ENCODE measurements around the gene WDR70.
"Not testable (repeated sequence)": the region's sequence is repeated elsewhere in the genome, so short reads cannot be mapped to it uniquely, and the experiment has no call there.

The WDR70 gene

DNA sequence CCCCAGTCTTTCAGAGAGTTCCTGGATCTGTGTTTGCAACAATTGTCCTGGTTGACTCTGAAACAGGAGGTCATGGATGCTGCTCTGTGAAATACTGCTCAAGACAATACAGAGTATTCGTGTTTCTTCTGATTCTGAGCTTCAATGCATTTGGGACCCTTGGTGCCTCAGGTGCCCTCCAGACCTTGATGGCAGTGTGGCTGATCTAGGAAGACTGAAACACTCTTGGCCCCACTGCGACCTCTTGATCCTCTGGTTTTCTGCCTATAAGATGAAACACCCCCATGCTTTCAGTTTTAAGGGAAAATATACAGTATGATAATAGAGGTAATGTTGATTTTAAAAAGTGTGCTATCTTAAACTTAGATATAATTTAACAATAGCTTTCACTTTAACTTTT lies 393.1 kb downstream of the WDR70 start:
- CTCF ChIA-PET: no interaction called here
- POLR2A ChIA-PET: no interaction called here
- no peak for DNase-seq (ENCODE audit: extremely low spot score)
- no peak for TF ChIP-seq FOXM1 (IDR thresholded peaks at IDR 0.05; ENCODE audit: borderline replicate concordance)
- TF ChIP-seq L3MBTL2 (conservative IDR thresholded peaks at IDR 0.05): no peak
- no peak for TF ChIP-seq FOXK2 (IDR thresholded peaks at IDR 0.05)
- TF ChIP-seq, protein P1, sequence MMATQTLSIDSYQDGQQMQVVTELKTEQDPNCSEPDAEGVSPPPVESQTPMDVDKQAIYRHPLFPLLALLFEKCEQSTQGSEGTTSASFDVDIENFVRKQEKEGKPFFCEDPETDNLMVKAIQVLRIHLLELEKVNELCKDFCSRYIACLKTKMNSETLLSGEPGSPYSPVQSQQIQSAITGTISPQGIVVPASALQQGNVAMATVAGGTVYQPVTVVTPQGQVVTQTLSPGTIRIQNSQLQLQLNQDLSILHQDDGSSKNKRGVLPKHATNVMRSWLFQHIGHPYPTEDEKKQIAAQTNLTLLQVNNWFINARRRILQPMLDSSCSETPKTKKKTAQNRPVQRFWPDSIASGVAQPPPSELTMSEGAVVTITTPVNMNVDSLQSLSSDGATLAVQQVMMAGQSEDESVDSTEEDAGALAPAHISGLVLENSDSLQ (IDR thresholded peaks at IDR 0.05): no peak
- no peak for TF ChIP-seq CTBP1 (IDR thresholded peaks at IDR 0.05; ENCODE audit: borderline replicate concordance)
- TF ChIP-seq ARNT (IDR thresholded peaks at IDR 0.05): no peak
- TF ChIP-seq BHLHE40 (IDR thresholded peaks at IDR 0.05; ENCODE audit: borderline replicate concordance): no peak
- TF ChIP-seq ELF4 (IDR thresholded peaks at IDR 0.05): no peak
- TF ChIP-seq ZNF384 (IDR thresholded peaks at IDR 0.05): no peak
- no peak for TF ChIP-seq SP1 (IDR thresholded peaks at IDR 0.05)
- TF ChIP-seq HDGF (IDR thresholded peaks at IDR 0.05; ENCODE audit: borderline replicate concordance): no peak
- no peak for TF ChIP-seq TARDBP (IDR thresholded peaks at IDR 0.05)

DNA sequence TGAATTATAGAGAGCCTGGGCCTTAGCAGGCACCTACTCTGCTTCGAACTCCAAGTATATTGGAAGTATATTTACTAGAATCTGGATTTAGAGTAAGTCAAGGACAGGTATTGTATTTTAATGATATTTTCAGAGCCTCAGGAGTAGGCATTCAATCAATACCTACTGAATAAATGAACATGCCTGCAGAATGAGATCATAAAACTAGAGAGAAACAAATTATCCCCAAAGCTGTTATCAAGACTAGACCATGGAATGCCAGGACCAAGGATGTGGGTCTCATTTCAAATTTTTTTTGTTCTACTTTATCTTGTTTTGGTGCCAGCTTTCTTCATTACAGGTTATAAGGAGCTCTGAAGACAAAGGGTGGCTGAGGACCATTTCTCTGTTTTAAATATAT lies 394.7 kb downstream of the WDR70 start:
- ChIA-PET POLR2A (no interaction called here), CTCF (no interaction called here)
- TF ChIP-seq L3MBTL2 (conservative IDR thresholded peaks at IDR 0.05) (no peak), ELF4 (IDR thresholded peaks at IDR 0.05) (no peak), ZNF384 (IDR thresholded peaks at IDR 0.05) (no peak), SP1 (IDR thresholded peaks at IDR 0.05) (no peak), FOXA1 (IDR thresholded peaks at IDR 0.05) (no peak), TARDBP (IDR thresholded peaks at IDR 0.05) (no peak), SUZ12 (IDR thresholded peaks at IDR 0.05) (no peak), HDGF (IDR thresholded peaks at IDR 0.05; ENCODE audit: borderline replicate concordance) (no peak), LEF1 (IDR thresholded peaks at IDR 0.05; ENCODE audit: borderline replicate concordance) (no peak), NFRKB (IDR thresholded peaks at IDR 0.05) (no peak), ARNT (IDR thresholded peaks at IDR 0.05) (no peak), BHLHE40 (IDR thresholded peaks at IDR 0.05; ENCODE audit: borderline replicate concordance) (no peak)
- DNase-seq (ENCODE audit: extremely low spot score): no peak

DNA sequence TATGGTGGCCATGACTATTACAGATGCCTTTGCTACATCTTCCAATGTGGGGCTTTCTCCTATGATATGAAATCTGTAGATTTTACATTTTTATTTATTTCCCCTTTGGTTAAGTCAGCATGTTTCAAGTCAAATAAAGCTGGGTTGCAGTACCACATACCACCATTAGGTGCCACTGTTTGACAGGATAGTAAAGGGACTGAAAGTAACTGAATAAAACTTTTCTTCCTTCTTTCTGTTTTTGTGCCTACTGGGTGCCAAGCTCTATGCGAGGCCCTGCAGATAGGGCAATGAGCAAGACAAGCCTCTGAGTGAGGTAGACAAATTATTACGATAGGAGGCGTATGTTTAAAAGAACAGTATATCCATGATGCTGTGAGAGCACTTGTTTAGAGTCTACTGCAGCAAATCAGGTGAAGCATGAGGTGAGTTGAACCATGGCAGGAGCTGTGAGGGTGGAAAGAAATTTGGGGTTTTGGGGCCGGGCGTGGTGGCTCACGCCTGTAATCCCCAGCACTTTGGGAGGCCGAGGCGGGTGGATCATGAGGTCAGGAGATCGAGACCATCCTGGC lies 395.9 kb downstream of the WDR70 start:
- ChIA-PET POLR2A (no interaction called here), CTCF (interaction anchor here (0.6 kb wide), 1 partner anchor 55 kb away, joined by 3 read pairs; no protein-coding TSS in a partner anchor)
- DNase-seq (ENCODE audit: extremely low spot score): no peak
- no peak for TF ChIP-seq SUZ12 (IDR thresholded peaks at IDR 0.05)
- TF ChIP-seq NFRKB (IDR thresholded peaks at IDR 0.05): no peak
- no peak for TF ChIP-seq CTBP1 (IDR thresholded peaks at IDR 0.05; ENCODE audit: borderline replicate concordance)
- no peak for TF ChIP-seq FOXA1 (IDR thresholded peaks at IDR 0.05)
- TF ChIP-seq FOXK2 (IDR thresholded peaks at IDR 0.05): no peak
- TF ChIP-seq TARDBP (IDR thresholded peaks at IDR 0.05): no peak
- no peak for TF ChIP-seq SP1 (IDR thresholded peaks at IDR 0.05)
- no peak for TF ChIP-seq ZNF384 (IDR thresholded peaks at IDR 0.05)
- no peak for TF ChIP-seq ELF4 (IDR thresholded peaks at IDR 0.05)
- TF ChIP-seq, protein P1 (IDR thresholded peaks at IDR 0.05): no peak
- TF ChIP-seq HDGF (IDR thresholded peaks at IDR 0.05; ENCODE audit: borderline replicate concordance): no peak
- no peak for TF ChIP-seq L3MBTL2 (conservative IDR thresholded peaks at IDR 0.05)
- TF ChIP-seq LEF1 (IDR thresholded peaks at IDR 0.05; ENCODE audit: borderline replicate concordance): no peak
- TF ChIP-seq BHLHE40 (IDR thresholded peaks at IDR 0.05; ENCODE audit: borderline replicate concordance): no peak
- no peak for TF ChIP-seq FOXM1 (IDR thresholded peaks at IDR 0.05; ENCODE audit: borderline replicate concordance)
- TF ChIP-seq ARNT (IDR thresholded peaks at IDR 0.05): no peak

DNA sequence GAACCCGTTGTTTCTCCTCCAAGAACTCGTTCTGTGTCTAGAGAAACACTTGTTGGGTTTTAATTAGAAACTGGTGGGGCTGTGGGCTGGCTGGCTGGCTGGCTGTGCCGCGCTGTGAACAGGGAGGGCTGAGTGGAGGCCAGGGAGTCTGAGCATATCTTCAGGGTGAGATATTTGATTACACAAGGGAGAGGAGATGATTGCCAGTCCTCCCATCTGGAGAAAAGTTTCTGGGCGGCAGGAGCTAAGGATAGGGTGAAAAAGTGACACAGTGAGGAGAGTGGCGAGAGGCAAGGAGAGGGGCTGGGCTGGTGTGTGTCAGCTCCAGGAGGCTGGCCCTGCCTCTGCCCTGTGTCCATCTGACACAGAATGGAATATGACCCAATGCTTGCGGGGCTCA lies 397.7 kb downstream of the WDR70 start:
- POLR2A ChIA-PET: no interaction called here
- CTCF ChIA-PET: interaction anchor here (1.4 kb wide), 1 partner anchor 416 kb away, joined by 3 read pairs; no protein-coding TSS in a partner anchor

DNA sequence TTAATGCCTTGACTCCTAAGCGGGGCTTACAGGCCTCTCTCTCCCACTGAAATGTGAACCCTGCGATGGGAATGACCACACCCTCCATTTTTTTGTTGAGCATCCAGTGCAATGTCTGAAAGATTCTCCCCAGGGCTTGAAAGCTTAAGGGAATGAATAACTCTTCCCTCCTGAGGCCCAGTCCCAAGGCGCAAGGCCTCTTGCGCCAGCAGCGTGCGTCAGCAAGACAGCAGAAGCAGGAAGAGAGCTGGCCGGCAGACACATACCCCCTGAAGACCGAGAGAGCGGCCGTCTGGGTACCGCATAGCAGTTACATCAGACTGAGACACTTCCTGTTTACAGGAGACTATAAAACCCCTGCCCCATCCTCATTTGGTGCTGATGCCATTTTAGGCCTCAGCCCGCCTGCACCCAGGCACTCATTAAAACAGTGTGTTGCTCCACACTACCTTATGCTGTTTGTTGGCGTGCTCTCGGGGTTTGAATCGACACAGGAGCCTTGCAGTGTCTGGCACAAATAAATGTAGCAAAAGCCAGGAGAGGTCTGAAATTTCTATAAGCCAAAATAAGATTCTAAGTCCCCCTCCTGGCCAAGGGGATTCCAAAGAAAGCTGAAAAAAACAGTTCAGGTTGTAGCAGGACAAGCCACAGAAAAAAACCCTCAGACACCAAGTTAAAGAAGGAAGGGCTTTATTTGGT lies 398.5 kb downstream of the WDR70 start:
- TF ChIP-seq FOXM1 (IDR thresholded peaks at IDR 0.05; ENCODE audit: borderline replicate concordance) (no peak), FOXA1 (IDR thresholded peaks at IDR 0.05) (no peak), HDGF (IDR thresholded peaks at IDR 0.05; ENCODE audit: borderline replicate concordance) (no peak), TARDBP (IDR thresholded peaks at IDR 0.05) (no peak), SP1 (IDR thresholded peaks at IDR 0.05) (no peak), FOXK2 (IDR thresholded peaks at IDR 0.05) (no peak), LEF1 (IDR thresholded peaks at IDR 0.05; ENCODE audit: borderline replicate concordance) (no peak), ELF4 (IDR thresholded peaks at IDR 0.05) (no peak), ZNF384 (IDR thresholded peaks at IDR 0.05) (no peak), L3MBTL2 (conservative IDR thresholded peaks at IDR 0.05) (no peak), ARNT (IDR thresholded peaks at IDR 0.05) (no peak), BHLHE40 (IDR thresholded peaks at IDR 0.05; ENCODE audit: borderline replicate concordance) (no peak), CTBP1 (IDR thresholded peaks at IDR 0.05; ENCODE audit: borderline replicate concordance) (no peak), NFRKB (IDR thresholded peaks at IDR 0.05) (no peak), SUZ12 (IDR thresholded peaks at IDR 0.05) (no peak)
- TF ChIP-seq, protein P1 (IDR thresholded peaks at IDR 0.05): no peak
- ChIA-PET CTCF (no interaction called here), POLR2A (no interaction called here)
- DNase-seq (ENCODE audit: extremely low spot score): no peak

More for the DNA sequence above, 397.7 kb downstream of the WDR70 start:
- no peak for DNase-seq (ENCODE audit: extremely low spot score)
- TF ChIP-seq, protein P1 (IDR thresholded peaks at IDR 0.05): no peak
- TF ChIP-seq LEF1 (IDR thresholded peaks at IDR 0.05; ENCODE audit: borderline replicate concordance) (no peak), SUZ12 (IDR thresholded peaks at IDR 0.05) (no peak), BHLHE40 (IDR thresholded peaks at IDR 0.05; ENCODE audit: borderline replicate concordance) (no peak), FOXK2 (IDR thresholded peaks at IDR 0.05) (no peak), FOXM1 (IDR thresholded peaks at IDR 0.05; ENCODE audit: borderline replicate concordance) (no peak)

DNA sequence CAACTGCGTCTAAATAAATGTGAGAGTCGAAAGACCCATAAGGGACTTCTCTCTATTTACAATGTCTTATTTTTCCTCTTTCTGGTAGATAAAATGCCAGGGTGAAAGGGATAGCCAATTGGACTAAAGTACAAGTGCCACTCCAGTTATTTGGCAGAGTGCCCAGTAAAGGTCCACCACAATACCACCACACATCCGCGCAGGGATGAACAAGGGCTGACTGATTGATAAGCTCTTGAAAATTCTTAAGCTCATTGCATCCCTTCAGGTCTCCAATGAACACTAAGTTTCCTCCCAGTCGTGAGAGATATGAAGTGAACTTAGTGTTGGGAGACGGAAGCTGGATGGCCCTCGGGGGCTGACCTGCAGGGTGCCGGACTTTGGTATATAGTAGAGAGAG lies 402.3 kb downstream of the WDR70 start:
- POLR2A ChIA-PET; DNase-seq (ENCODE audit: extremely low spot score): not testable (repeated sequence)
- CTCF ChIA-PET: interaction anchor here (0.6 kb wide), 1 partner anchor 424 kb away, joined by 3 read pairs; no protein-coding TSS in a partner anchor

All from HEK293T (cell line).